ENCODE measurements around the gene EMILIN1.

The EMILIN1 gene

GRCh38 chr2:27078267-27079194 is at the start of gene EMILIN1:
Gene EMILIN1, plus strand, starts transcription at chr2:27078615. Its CDS starts 451 bp downstream, at chr2:27079066.
- DNase-seq: no peak

GRCh38 chr2:27029051-27029450 is 49.4 kb upstream of the EMILIN1 start:
- no peak for DNase-seq

DNA sequence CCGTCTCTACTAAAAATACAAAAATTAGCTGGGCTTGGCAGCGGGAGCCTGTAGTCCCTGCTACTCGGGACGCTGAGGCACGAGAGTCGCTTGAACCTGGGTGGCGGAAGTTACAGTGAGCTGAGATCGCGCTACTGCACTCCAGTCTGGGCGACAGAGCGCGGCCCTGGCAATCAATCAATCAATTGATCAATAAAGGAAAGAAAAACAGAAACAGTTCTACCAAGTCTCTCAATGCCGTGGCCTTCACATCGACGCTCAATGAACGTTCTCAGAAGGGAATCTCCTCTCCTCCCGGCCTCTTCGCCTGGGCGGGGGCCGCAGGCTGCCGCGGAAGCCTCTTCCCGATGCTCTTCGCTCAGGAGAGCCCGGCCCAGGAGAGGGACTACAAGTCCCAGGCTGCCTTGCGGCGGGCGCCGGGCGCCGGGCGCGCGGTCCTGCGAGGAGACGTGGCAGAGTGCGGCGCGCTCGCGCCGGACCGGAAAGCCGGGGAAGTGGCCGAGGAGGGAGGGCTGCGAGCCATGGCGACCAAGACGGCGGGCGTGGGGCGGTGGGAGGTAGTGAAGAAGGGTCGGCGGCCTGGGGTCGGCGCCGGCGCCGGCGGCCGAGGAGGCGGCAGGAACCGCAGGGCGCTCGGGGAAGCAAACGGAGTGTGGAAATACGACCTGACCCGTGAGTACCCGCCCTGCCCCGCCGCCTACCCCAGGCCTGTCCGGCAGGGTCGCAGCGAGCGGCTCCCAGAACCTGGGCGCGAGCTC is 45.7 kb upstream of the EMILIN1 start, which contains the start of gene TMEM214:
Gene TMEM214 (plus strand): TSS at position 471 of the 758 bp plus-strand sequence. CDS start 51 bp downstream, at position 522.
- DNase-seq: peak; percentile 70

- DNase-seq: no peak
These were observed 45.1 kb upstream of the EMILIN1 start for GRCh38 chr2:27033253-27033852.

DNA sequence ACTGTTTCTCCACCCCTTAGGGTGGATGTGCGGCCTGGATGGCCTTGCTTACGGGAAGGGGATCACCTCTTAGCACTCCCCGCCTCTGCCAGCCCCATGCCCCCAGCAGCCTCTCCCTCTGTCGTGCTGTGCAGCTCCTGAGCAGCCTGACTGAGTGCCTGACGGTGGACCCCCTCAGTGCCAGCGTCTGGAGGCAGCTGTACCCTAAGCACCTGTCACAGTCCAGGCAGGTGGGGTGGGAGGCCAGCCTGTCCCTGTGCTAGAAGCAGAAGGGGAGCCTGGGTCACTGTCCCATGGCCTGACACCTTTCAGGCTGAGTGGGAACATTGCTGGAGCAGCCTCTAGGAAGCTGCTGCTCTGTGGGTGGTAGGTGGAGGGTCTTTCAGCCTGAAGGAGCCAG is 40.4 kb upstream of the EMILIN1 start:
- no peak for DNase-seq

- no peak for DNase-seq
These were observed 39.6 kb upstream of the EMILIN1 start for GRCh38 chr2:27038631-27039339.

DNA sequence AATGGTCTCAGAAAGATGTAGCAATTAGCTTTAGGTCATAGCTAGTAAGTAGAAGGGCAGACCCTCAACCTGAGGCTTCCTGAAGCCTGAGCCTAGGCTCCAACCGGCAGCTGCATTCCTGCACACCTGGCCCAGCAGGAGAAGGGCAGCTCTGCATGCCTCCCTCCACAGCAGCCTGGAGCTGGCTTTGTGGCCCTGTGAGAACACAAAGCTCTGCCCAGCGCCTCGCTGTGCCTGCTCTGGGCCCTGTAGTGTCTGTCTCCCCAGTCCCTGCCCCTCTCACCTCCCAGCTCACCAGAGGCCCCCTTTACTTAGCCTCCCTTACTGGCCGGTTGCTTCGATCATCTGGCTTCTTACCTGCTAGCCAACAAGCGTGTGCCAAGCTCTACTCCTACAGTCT is 39.0 kb upstream of the EMILIN1 start:
- no peak for DNase-seq

DNA sequence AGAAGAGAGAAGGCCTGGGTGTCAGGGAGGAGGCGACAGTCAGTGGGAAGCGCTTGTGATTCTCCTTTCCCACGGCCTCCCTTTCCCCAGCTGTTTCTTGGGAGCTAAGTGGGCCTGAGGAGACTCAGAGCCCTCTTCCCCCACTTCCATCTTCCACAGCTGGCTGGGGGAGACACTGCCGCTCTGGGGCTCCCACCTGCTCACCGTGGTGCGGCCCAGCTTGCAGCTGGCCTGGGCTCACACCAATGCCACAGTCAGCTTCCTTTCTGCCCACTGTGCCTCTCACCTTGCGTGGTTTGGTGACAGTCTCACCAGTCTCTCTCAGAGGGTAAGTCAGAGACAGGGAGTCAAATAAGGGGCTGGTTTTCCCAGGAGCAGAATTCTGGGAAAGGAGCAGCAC is 38.5 kb upstream of the EMILIN1 start:
- DNase-seq: no peak

DNA sequence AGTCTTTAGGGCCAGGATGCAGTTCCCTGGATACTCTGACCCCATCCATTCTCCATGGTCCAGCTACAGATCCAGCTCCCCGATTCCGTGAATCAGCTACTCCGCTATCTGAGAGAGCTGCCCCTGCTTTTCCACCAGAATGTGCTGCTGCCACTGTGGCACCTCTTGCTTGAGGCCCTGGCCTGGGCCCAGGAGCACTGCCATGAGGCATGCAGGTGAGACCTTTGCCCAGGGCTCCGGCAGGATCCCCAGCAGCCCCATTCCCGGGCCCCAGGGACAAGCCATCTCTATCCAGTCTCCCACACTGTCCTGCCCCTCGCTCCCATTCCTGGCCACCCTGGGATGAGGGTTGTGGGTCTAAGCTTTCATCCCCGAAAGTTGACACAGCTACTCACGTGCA is 38.1 kb upstream of the EMILIN1 start:
- no peak for DNase-seq

DNA sequence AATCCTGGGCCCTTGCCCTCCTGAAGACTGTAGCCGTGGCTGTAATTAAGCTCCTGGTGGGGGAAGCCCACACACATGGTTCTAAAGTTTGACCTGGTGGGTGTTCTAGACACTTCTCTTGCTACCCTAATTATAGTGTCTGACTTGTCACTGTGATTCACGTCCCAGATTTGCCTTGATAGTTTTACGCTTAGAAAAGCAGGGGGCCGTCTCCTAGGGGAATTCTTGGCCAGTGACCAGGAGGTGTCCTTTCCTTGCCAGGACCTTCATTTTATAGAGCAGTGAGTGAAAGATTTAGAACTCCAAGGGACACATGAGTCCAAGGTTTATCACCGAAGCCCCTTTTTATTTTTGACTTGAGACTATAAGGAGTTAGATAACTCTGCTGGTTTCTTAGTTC is 36.7 kb upstream of the EMILIN1 start:
- DNase-seq: no peak

DNA sequence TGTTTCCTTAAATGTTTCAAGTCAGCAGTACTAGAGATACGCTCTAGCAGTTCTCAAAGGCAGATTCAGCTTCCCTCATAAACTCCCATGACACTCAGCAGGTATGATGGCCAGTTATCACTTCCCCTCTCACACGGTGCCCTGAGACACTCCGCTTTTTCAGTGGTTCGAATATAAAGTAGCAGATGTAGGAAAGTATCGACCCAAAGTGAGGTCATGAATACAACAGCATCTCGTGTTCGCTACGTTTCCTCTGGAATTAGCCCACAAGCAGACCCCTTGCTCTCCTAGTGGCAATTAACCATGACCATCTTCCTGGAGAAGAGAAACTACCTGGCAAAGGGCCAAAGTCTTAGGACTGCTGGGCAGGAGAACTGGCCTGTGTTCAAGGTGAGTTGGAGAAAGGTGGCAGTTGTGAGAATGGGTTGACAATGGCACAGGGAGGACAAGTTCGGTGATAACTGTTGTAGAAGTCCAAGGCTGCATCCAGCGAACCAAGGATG is 36.2 kb upstream of the EMILIN1 start:
- DNase-seq: no peak

GRCh38 chr2:27042985-27043634 is 35.3 kb upstream of the EMILIN1 start:
- no peak for DNase-seq

GRCh38 chr2:27049422-27050280 is 28.8 kb upstream of the EMILIN1 start:
- DNase-seq: peak; percentile 44

GRCh38 chr2:27050281-27050995 is 28.0 kb upstream of the EMILIN1 start:
- peak; percentile 90 for DNase-seq

DNA sequence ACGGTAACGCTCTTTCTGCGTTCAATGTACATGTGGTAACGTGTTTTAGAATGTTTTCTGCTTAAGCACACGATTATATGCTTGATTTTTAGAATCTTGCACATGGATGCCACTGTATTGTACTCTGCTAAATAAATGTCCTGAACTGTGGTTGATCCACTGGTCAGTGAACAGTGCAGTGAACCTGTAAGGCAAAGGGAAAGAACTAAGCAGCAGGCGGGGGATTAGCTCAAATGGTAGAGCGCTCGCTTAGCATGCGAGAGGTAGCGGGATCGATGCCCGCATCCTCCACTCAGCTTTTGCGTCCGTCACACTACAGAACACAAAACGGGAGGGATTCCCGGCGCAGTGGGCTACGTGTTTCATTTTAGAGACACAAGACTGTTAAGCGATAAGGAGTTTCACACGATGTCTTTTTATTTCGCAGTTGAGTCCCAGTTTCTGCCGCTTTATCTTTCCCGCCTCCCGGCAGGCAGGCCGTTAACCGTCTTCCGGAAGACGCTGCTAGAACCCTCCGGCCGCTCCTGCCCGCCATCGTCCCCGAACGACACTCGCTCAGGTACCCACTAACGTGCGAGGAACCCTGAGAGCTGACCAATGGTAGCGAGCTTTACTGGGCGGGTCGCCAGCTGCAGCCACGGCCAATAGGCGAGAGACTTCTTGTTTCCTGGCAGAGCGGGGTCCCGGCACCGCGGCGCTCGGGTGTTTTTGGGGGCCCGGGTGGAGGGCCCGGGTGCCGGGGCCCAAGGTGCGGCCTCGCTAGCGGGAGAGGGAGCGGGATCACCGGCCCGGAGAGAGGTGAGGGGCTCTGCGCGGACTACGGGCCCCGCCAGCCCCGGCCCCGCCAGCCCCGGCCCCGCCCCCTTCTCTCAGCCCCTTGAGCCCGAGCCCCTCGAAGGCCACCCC is 27.2 kb upstream of the EMILIN1 start, which contains the start of gene AGBL5:
Gene AGBL5 (plus strand): TSS at position 673 of the 906 bp plus-strand sequence. CDS start 1,291 bp downstream, outside the sequence.
- peak; percentile 96 for DNase-seq

GRCh38 chr2:27051902-27052645 is 26.3 kb upstream of the EMILIN1 start:
- DNase-seq: no peak

DNA sequence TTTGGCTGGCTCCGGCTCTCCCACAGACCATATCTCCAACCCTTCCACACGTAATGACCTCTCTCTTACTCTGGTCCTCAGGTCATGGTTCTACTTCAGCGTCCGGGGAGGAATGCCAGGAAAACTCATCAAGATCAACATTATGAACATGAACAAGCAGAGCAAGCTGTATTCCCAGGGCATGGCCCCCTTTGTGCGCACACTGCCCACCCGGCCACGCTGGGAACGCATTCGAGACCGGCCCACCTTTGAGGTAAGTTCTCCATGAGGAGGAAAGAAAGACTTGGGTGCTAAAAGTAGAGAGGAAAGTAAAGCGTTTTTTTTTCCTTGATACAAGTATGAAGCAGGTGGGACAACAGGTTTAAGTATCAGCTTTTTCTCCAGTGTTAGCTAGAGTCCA is 25.1 kb upstream of the EMILIN1 start:
- no peak for DNase-seq

- no peak for DNase-seq
These were observed 24.6 kb upstream of the EMILIN1 start for GRCh38 chr2:27053776-27054175.
